GM20000 (cell line): ENCODE results near the gene GOLPH3.

Experiments
- DNase-seq: peaks from one replicate; pipeline ENCODE4 v3.0.0; 2012; ENCODE audit warnings: low spot score
- TF ChIP-seq, protein P1 (sequence below): IDR thresholded peaks from 2 replicates; pipeline ENCODE4 v1.5.1; 2012; ENCODE audit warnings: mild to moderate bottlenecking, control low read depth; ENCODE audit errors: extremely low read depth, missing control alignments

Gene GOLPH3

DNA sequence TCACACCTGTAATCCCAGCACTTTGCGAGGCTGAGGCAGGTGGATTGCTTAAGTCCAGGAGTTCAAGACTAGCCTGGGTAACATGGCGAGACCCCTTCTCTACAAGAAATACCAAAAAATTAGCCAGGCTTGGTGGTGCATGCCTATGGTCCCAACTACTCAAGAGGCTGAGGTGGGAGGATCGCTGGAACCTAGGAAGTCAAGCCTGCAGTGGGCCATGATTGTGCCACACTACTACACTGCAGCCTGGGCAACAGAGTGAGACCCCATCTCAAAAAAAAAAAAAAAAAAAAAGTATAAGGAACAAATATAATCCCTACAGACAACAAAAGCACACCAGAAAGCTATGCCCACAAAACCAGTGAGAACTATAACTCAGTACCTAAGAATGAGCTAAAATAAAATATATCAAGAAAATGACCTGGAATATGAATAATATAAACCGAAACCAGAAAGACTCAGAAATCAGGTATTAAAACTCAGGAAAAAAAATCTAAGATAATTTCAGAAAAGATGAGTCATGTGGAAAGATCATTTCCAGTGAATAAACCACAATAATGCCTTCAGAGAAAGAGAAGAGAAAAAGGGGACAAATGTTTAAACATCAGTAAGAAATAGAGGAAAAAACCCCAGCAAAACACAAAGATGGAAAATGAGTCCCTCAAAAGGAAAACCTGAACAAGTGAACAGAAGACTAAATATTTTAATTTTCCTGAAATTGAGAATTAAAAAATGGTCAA, 57.4 kb downstream of the GOLPH3 start:
- TF ChIP-seq, protein P1, sequence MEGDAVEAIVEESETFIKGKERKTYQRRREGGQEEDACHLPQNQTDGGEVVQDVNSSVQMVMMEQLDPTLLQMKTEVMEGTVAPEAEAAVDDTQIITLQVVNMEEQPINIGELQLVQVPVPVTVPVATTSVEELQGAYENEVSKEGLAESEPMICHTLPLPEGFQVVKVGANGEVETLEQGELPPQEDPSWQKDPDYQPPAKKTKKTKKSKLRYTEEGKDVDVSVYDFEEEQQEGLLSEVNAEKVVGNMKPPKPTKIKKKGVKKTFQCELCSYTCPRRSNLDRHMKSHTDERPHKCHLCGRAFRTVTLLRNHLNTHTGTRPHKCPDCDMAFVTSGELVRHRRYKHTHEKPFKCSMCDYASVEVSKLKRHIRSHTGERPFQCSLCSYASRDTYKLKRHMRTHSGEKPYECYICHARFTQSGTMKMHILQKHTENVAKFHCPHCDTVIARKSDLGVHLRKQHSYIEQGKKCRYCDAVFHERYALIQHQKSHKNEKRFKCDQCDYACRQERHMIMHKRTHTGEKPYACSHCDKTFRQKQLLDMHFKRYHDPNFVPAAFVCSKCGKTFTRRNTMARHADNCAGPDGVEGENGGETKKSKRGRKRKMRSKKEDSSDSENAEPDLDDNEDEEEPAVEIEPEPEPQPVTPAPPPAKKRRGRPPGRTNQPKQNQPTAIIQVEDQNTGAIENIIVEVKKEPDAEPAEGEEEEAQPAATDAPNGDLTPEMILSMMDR = no peak
- no peak for DNase-seq

DNA sequence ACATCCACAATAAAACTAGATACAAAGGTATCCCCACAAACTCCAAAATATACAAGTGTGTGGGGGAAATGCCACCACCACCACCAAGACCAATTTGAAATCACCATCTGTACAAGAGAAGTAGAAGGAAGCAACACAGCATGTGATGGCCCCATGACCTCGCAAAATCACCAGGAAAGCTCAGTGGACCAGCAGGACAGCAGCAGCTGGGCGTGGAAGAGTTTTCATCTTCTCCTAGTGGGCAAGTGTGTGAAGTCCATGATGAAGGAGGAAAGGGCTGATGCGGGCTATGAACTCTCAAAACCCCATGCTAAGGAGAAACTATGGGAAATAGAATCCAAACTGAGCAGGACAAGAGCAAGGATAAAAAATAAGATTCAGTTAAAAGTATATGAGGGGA, 58.1 kb downstream of the GOLPH3 start:
- no peak for DNase-seq
- TF ChIP-seq, protein P1 = no peak

DNA sequence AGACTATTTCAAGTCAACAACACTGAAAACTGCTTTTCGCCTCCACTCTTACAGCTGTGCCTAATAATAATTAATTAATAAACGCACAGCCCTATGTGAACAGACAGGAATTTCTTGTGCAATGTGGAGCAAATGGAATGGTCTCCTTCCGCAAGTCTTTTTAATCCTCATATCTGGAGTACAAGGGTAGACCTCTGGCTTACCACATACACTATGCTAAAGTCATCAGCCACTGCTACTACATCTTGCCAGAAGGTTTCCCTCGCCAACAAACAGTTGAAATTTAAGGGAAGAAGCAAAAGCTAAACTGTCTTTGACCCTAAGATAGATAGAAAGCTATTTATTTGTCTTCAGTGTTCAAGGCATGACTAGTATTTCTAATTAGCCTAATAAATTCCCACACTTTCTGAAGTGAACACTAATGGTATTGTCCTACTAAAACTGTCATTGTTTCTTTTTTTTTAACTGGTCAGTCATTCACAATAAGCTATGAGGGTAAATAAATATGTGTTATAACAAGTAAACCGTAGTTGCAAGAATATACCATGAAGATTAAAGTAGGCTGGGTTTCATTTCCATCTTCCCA, 63.9 kb downstream of the GOLPH3 start:
- TF ChIP-seq, protein P1 = no peak
- no peak for DNase-seq

GRCh38 chr5:32109236-32109635, 64.9 kb downstream of the GOLPH3 start:
- DNase-seq = no peak
- TF ChIP-seq, protein P1 = no peak

DNA sequence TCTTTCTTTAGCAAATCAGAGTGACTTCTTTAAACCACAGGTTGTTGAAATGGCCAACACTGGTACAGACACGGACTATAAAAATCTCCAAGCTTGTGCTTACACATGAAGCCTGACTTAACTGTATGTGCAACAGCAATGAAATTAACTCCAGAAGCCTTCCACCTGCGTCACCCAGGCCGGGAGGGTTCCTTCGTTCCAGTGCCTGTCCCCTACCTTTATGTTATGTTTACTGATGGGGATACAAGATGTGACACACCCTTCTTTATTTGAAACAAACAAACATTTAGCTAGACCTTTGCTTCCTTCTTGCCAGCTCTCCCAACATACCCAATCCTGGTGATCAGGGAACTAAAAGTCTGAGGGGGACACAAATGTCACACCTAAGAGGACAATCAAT, 66.0 kb downstream of the GOLPH3 start:
- no peak for DNase-seq
- TF ChIP-seq, protein P1 = no peak

DNA sequence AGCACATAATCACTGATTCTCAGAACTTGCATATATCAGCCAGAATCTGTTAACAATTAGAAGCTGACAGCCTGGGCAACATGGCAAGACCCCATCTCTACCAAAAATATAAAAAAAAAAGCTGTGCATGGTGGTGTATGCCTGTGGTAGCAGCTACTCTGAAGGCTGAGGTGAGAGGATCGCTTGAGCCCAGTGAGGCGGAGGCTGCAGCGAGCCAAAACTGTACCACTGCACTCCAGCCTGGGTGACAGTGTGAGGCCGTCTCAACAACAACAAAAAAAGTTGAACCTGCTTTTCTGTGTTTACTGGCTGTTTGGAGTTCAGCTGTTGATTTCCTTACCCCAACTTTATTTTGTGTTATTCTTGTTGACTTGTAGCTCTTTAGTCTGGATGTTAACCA, 66.8 kb downstream of the GOLPH3 start:
- DNase-seq = no peak
- TF ChIP-seq, protein P1 = no peak

DNA sequence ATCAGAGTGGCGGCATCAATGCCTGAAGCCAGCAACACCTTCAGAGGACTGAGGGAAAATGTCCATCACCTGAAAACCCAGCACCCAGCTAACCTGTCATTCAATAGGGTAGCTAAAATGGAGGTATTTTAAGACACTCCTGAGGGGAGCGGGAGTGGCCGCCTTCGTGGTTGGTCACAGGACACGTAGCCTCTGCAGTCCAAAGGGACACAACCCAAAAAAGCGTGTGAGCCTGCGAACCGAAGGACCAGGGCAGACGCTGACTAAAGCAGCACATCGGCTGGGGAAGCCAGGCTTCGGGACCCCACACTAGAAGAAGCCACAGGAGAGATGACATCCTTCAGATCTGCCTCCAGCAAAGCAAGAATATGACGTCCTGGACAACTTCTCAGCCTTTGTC, 70.6 kb downstream of the GOLPH3 start:
- DNase-seq = no peak
- TF ChIP-seq, protein P1 = no peak
